NCI-H2171 treated with DMSO at 0.1 percent for 48 hours (cell line): ENCODE results near the gene CKAP2L.
A peak's percentile ranks its signal among the peaks of the same experiment; 100 is the strongest.

Experiments
- DNase-seq: peaks from one replicate; lab custom pipeline; 2025; lab: John Stamatoyannopoulos, UW

The CKAP2L gene

DNA sequence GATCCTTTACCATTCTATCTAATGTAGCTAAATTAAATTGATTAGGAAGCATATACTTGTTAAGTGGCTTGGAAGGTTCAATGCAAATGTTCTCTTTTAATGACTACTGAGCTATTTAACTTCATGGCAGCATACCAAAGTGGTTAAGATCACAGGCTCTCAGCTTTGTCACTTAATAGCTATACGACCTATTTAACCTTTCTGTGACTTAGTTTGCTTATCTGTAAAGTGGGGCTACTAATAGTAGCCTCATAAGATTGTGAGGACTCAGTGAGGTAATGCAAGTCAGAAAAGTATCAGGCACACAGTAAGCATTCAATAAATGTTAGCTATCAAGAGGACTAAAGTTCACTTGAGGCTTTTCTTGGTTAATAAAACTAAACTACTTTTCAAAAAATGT lies 4.3 kb downstream of the CKAP2L start:
- DNase-seq = no peak

GRCh38 chr2:112758711-112759110 lies 5.7 kb downstream of the CKAP2L start:
- no peak for DNase-seq

GRCh38 chr2:112757265-112757664 lies 7.1 kb downstream of the CKAP2L start:
- DNase-seq = no peak

GRCh38 chr2:112756207-112756606 lies 8.2 kb downstream of the CKAP2L start:
- DNase-seq = no peak

GRCh38 chr2:112755444-112755843 lies 9.0 kb downstream of the CKAP2L start:
- DNase-seq = no peak

DNA sequence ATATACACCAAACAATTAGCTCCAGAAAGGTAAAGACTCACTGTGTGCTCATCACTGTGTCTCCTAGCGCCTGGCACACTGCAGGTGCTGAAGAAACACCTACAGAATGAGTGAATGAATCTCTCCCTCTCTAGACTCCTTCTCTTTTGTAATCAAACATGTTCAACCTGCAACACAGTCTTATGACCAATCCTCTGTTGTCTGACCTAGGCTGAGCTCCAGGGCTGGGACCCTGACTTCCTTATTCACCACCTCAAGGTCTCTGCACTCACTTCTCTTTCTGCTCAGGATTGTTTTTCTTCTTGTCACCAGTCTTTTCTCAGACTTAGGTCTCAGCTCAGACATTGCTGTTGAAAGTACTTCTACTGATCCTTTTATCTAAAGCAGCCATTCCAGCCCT lies 9.8 kb downstream of the CKAP2L start:
- DNase-seq = no peak

DNA sequence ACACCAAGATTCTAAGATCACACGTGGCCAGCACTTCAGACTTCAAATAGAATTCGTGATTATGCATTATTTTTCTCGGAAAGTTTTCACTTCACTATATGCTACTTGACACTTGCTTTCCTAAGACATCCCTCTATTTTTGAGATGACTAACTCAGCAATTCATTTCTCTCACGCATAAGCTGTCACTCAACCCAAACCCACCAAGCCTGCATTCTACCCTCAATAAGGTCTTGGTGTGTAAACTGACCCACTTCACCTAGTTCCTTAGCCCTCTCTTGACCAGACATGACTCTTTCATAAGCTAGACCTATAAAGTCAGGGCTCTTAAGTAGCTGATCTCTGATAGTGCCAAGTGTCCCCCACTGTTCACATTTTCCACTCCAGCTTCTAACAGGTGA lies 11.7 kb downstream of the CKAP2L start:
- DNase-seq = no peak

GRCh38 chr2:112751451-112752197 lies 12.8 kb downstream of the CKAP2L start:
- no peak for DNase-seq

DNA sequence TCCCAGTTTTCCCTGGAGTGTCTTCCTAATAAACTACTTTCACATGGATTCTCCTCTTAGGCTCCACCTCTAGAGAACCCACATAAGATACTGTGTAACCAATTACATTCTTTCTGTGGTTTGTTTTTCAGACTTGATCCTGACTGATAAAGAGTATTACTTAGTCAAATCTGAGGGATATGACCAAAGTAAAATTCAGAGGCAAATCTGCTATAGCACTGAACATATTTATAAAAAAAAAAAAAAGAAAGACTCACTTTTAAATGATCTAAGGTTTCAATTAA lies 13.9 kb downstream of the CKAP2L start:
- DNase-seq = no peak

- DNase-seq = peak; percentile 57
Observed at GRCh38 chr2:112749755-112750559, 14.5 kb downstream of the CKAP2L start.

DNA sequence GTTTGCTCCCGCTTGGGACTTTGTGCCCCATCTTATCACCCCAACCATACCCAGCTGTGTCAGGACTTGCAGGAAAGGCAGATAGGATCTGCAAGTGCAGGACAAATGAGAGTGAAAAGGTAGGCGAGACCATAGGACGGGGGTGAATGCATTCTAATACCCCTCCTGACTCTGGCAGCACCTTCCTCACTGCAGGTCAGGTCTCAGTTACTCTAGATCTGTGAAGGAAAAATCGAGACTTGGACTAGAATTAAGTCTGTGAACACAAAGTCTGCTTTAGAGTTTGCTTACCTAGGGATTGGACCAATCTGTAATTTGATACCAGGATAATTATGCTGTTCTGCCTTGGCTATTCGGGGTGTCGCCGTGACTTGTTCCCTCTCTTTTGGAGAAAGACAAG lies 23.9 kb downstream of the CKAP2L start:
- peak; percentile 6 for DNase-seq

DNA sequence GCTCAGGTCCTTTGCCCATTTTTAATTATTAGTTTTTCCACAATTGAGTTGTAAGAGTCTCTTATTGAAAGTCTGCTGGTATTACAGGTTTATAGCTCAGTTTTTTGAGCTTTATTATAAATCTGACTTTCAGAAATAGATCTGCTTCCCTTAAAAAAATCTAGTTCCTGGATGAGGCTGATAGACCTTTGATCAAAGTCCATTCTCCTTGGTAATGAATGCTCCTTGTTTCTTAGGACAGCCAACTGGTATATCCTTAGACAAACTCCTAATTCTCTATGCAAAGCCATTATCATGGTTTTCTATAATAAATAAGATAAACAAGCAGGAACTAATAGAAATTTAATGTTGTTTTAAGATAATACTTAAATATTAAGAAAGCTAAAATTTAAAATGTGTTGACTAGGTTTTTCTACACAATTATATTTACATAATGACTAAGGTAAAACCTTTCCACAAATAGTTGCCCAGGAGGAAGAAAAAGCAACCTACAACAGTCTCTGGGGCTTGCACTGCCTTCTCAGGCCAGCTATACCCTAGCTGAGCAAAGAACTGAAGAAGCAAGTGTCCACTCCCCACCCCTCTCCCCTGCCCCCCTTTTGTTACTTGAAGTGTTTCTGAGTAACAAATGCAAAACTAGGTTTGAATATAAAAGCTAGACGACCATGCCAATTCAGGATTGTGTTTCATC lies 26.7 kb downstream of the CKAP2L start:
- no peak for DNase-seq

DNA sequence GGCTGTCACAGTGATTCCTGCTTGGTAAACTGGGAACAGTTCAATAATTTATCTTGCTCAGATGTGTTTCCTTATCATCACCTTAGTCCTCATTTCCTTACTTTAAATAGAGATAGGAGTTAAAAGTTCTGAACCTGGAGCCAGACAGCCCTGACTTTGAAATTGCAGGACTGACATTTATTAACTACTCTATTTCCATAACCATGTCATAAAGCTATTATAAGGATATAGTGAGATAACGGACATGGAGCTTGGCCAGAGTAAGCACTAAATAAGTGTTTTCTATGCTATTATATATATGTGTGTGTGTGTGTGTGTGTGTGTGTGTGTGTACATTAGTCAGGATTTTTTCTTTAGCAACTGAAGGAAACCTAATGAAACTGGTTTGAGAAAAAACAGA lies 30.5 kb downstream of the CKAP2L start:
- DNase-seq = no peak

GRCh38 chr2:112733456-112733855 lies 31.0 kb downstream of the CKAP2L start:
- no peak for DNase-seq

GRCh38 chr2:112731479-112731878 lies 32.9 kb downstream of the CKAP2L start:
- no peak for DNase-seq

- no peak for DNase-seq
Observed at GRCh38 chr2:112730791-112731190, 33.6 kb downstream of the CKAP2L start.

DNA sequence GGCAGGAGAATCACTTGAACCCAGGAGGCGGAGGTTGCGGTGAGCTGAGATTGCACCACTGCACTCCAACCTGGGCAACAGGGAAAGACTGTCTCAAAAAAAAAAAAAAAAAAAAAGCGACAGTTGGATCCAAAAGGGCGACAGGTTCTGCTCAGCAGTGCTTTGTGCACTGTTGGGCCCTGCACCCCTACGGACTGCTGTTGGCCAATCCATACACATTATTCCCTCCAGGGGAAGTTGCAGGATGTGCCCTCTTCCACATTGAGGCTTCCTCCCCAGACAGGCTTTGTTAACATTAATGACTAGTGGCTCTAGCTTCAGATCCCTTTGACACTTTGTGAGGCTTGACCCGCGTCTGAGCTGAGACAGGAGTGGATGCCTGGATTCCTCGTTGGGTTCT lies 34.2 kb downstream of the CKAP2L start:
- DNase-seq = no peak

GRCh38 chr2:112728378-112729175 lies 35.8 kb downstream of the CKAP2L start:
- DNase-seq = peak; percentile 8

GRCh38 chr2:112728029-112728362 lies 36.4 kb downstream of the CKAP2L start:
- DNase-seq = peak; percentile 8

DNA sequence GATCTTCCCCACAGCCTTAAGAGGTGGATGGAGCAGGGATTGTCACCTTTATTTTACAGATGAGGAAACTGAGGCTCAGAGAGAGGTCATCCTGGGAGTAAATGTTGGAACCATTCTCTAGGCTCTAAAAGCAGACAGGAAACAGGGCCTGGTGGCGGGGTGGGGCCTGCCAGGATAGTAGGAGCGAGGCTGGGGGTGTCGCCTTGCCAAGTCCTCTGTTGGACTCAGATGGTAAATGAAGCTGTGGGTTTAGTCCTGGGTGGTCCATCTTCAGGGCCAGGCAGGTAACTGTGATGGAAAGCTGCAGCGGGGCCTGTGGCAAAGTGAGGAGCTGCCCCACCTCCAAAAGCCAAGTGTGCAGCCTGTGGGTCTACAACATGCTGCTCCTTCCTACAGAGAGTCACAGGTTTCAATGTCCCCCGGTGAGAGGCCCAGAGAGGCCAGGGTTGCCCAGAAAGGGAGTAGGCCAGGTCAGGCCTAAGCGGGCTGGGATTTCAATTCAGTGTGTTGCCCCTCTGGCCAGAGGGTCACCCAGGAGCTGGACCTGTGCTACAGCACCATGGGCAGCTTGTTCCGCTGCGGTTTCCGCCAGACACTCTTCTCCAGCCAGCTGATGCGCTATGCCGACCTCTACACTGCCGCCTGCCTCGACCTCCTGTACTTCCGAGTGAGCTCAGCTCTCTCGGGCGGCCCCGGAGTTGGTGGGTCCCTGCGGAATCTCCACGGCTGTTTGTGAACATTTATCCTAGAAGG lies 37.0 kb downstream of the CKAP2L start:
- no peak for DNase-seq

GRCh38 chr2:112726487-112727190 lies 37.8 kb downstream of the CKAP2L start:
- DNase-seq = peak; percentile 79
